H9 (cell line): ENCODE measurements around the gene NSMCE3. TPM values are rescaled to one million over a fixed set of nuclear protein-coding genes. Genes with fewer than 3 reads are reported as not detected.

Experiments used
- DNase-seq: peaks from one replicate; pipeline ENCODE4 v3.0.0-alpha.2; 2017
- H2AFZ ChIP-seq: one replicate; pipeline ENCODE4 v1.6.1; 2013; ENCODE audit warnings: mild to moderate bottlenecking, low read length, control low read depth, moderate library complexity
- H2AK5ac ChIP-seq: 2 replicates; pipeline ENCODE4 v1.6.1; 2013; ENCODE audit warnings: low read length, control low read depth, mixed read lengths; ENCODE audit not compliant: insufficient read length
- H2BK120ac ChIP-seq: one replicate; pipeline ENCODE4 v1.6.1; 2013; ENCODE audit warnings: low read depth, mild to moderate bottlenecking, low read length, control low read depth, inconsistent platforms; ENCODE audit not compliant: poor library complexity, severe bottlenecking
- H2BK12ac ChIP-seq: 2 replicates; pipeline ENCODE4 v1.6.1; 2013; ENCODE audit warnings: low read length, control low read depth, mixed read lengths, low read depth; ENCODE audit not compliant: insufficient read length
- H2BK15ac ChIP-seq: 2 replicates; pipeline ENCODE4 v1.6.1; 2013; ENCODE audit warnings: low read depth, low read length, control low read depth
- H2BK20ac ChIP-seq: one replicate; pipeline ENCODE4 v1.6.1; 2013; ENCODE audit warnings: low read depth, mild to moderate bottlenecking, low read length, control low read depth, inconsistent platforms; ENCODE audit not compliant: poor library complexity, severe bottlenecking
- H2BK5ac ChIP-seq: 2 replicates; pipeline ENCODE4 v1.6.1; 2013; ENCODE audit warnings: low read length, control low read depth, mixed read lengths; ENCODE audit not compliant: insufficient read length
- H3K14ac ChIP-seq: 2 replicates; pipeline ENCODE4 v1.6.1; 2013; ENCODE audit warnings: low read length, control low read depth; ENCODE audit not compliant: insufficient read depth
- H3K18ac ChIP-seq: 2 replicates; pipeline ENCODE4 v1.6.1; 2013; ENCODE audit warnings: low read depth, mild to moderate bottlenecking, mixed read lengths, low read length, control low read depth; ENCODE audit not compliant: insufficient read length
- H3K23ac ChIP-seq: 2 replicates; pipeline ENCODE4 v1.6.1; 2013; ENCODE audit warnings: low read length, control low read depth, mixed read lengths, low read depth; ENCODE audit not compliant: insufficient read length
- H3K23me2 ChIP-seq: 2 replicates; pipeline ENCODE4 v1.6.1; 2013; ENCODE audit warnings: low read depth, mild to moderate bottlenecking, mixed read lengths, low read length, control low read depth; ENCODE audit not compliant: insufficient read length, poor library complexity, severe bottlenecking
- H3K27ac ChIP-seq: 2 replicates; pipeline ENCODE4 v1.5.1; 2013; ENCODE audit warnings: low read length, control low read depth, mixed read lengths, low read depth; ENCODE audit not compliant: insufficient read length
- H3K27me3 ChIP-seq: 2 replicates; pipeline ENCODE4 v1.6.1; 2013; ENCODE audit warnings: low read length, control low read depth, inconsistent platforms; ENCODE audit not compliant: insufficient read depth
- H3K4ac ChIP-seq: 2 replicates; pipeline ENCODE4 v1.6.1; 2013; ENCODE audit warnings: low read depth, mild to moderate bottlenecking, control low read depth, inconsistent platforms, low read length, moderate library complexity
- H3K4me1 ChIP-seq: 2 replicates; pipeline ENCODE4 v1.6.1; 2013; ENCODE audit warnings: low read length, control low read depth, inconsistent platforms; ENCODE audit not compliant: insufficient read depth
- H3K4me2 ChIP-seq: 2 replicates; pipeline ENCODE4 v1.6.1; 2013; ENCODE audit warnings: low read length, control low read depth, mixed read lengths; ENCODE audit not compliant: insufficient read length, insufficient read depth
- H3K56ac ChIP-seq: 2 replicates; pipeline ENCODE4 v1.6.1; 2013; ENCODE audit warnings: low read depth, mild to moderate bottlenecking, mixed read lengths, low read length, control low read depth; ENCODE audit not compliant: insufficient read length
- H3K79me1 ChIP-seq: 2 replicates; pipeline ENCODE4 v1.6.1; 2013; ENCODE audit warnings: low read depth, mild to moderate bottlenecking, moderate library complexity, low read length, control low read depth, inconsistent platforms; ENCODE audit not compliant: insufficient read depth, poor library complexity, severe bottlenecking
- H3K79me2 ChIP-seq: 2 replicates; pipeline ENCODE4 v1.6.1; 2013; ENCODE audit warnings: low read length, control low read depth, inconsistent platforms; ENCODE audit not compliant: insufficient read depth
- H3K9ac ChIP-seq: 2 replicates; pipeline ENCODE4 v1.6.1; 2013; ENCODE audit warnings: low read length, control low read depth, mixed read lengths; ENCODE audit not compliant: insufficient read length; ENCODE audit errors: extremely low read depth
- H3K9me3 ChIP-seq: one replicate; pipeline ENCODE4 v1.6.1; 2013; ENCODE audit warnings: low read depth, low read length, inconsistent platforms; ENCODE audit not compliant: control insufficient read depth
- H3T11ph ChIP-seq: one replicate; pipeline ENCODE4 v1.6.1; 2013; ENCODE audit warnings: mild to moderate bottlenecking, low read length, control low read depth, inconsistent platforms
- H4K20me1 ChIP-seq: one replicate; pipeline ENCODE4 v1.6.1; 2013; ENCODE audit not compliant: control insufficient read depth, insufficient read length, insufficient read depth
- H4K5ac ChIP-seq: 2 replicates; pipeline ENCODE4 v1.6.1; 2013; ENCODE audit warnings: low read depth, mild to moderate bottlenecking, mixed read lengths, low read length, control low read depth; ENCODE audit not compliant: insufficient read length
- H4K8ac ChIP-seq: replicated peaks from 2 replicates; pipeline ENCODE4 v1.6.1; 2013; ENCODE audit warnings: low read length, control low read depth, mixed read lengths, low read depth; ENCODE audit not compliant: insufficient read length
- H4K91ac ChIP-seq: 2 replicates; pipeline ENCODE4 v1.6.1; 2013; ENCODE audit warnings: low read depth, mild to moderate bottlenecking, moderate library complexity, mixed read lengths, low read length, control low read depth; ENCODE audit not compliant: insufficient read length
- H3K27ac Mint-ChIP-seq, 3 experiments: 2 replicates in 2 of 3; 3 replicates in 1 of 3; pipeline ENCODE4 v1.8.0; 2020 to 2021; ENCODE audit warnings: mixed read lengths in 3 of 3, mild to moderate bottlenecking in 1 of 3, moderate library complexity in 1 of 3
- H3K27me3 Mint-ChIP-seq: 2 replicates; pipeline ENCODE4 v1.8.0; 2021; ENCODE audit warnings: low read depth, mild to moderate bottlenecking, moderate library complexity, mixed read lengths
- H3K36me3 Mint-ChIP-seq, 3 experiments: 2 replicates in 2 of 3; 3 replicates in 1 of 3; pipeline ENCODE4 v1.8.0; 2020 to 2021; ENCODE audit warnings: low read depth in 3 of 3, mixed read lengths in 3 of 3; ENCODE audit not compliant: insufficient read depth in 1 of 3
- H3K4me1 Mint-ChIP-seq, 2 experiments: 2 replicates each; pipeline ENCODE4 v1.8.0; 2020; ENCODE audit warnings: mixed read lengths in 2 of 2
- H3K4me3 Mint-ChIP-seq, 2 experiments: 2 replicates in 1 of 2; 3 replicates in 1 of 2; pipeline ENCODE4 v1.8.0; 2020 to 2021; ENCODE audit warnings: mild to moderate bottlenecking in 2 of 2, mixed read lengths in 2 of 2, moderate library complexity in 1 of 2
- H3K9me3 Mint-ChIP-seq, 2 experiments: 2 replicates in 1 of 2; 3 replicates in 1 of 2; pipeline ENCODE4 v1.8.0; 2020; ENCODE audit warnings: mild to moderate bottlenecking in 2 of 2, mixed read lengths in 2 of 2, moderate library complexity in 1 of 2
- WGBS: extraction: QIAGEN DNeasy Blood & Tissue Kit; methylation state at CpG from one replicate; pipeline ENCODE4 v1.1.7; 2013; ENCODE audit warnings: missing lambda C conversion rate, low lambda C conversion rate, mixed read lengths; ENCODE audit not compliant: insufficient read length; ENCODE audit errors: extremely low coverage; 5-methylcytosine and 5-hydroxymethylcytosine counted together
- total RNA-seq: library from RNA; stranded (reverse); gene quantifications from 2 replicates; pipeline ENCODE4 v1.2.1, GENCODE V29; 2021
- TF ChIP-seq, protein P1 (sequence below): fragments of 200-600 bp; sonication (generic); conservative IDR thresholded peaks from 3 replicates; pipeline ENCODE4 v1.8.0; 2021; ENCODE audit warnings: antibody characterized with exemption, mild to moderate bottlenecking

NSMCE3 gene
- total RNA-seq, 1 experiment from 2014 or later = 6.9 TPM

DNA sequence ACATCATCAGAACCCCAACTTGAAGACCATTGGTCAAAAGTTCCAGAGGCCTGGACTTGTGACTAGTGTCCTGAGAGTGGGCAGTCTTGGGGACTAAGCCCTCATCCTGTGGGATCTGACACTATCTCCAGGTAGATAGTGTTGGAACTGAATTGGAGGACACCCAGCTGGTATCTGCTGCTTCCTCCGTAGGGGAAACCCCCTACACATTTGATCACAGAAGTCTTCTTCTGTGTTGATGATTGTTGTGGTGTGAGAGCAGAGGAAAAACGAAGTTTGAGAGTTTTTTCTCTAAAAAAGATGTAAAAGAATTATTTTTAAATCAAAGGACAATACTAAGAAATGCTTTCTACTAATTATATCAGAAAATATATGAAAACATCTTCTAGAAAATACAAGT lies 6.9 kb downstream of the NSMCE3 start:
- no peaks in the 10 kb centered on the region for H3K9me3 Mint-ChIP-seq
- H3K9me3 ChIP-seq = no peaks in the 10 kb centered on the region
- no peak overlapping the region for H2BK20ac ChIP-seq
- H3T11ph ChIP-seq = no peak overlapping the region
- no peak overlapping the region for H3K4me3 Mint-ChIP-seq
- no peak overlapping the region for H3K27ac ChIP-seq
- no peak overlapping the region for H3K4me2 ChIP-seq
- peaks cover 29 to 31% of the 10 kb centered on the region in 2 experiments for H3K4me1 Mint-ChIP-seq
- H3K18ac ChIP-seq = no peak overlapping the region
- H4K5ac ChIP-seq = no peak overlapping the region
- H2BK12ac ChIP-seq = no peak overlapping the region
- no peaks in the 10 kb centered on the region for H3K27me3 ChIP-seq
- no peaks in the 10 kb centered on the region for H3K27me3 Mint-ChIP-seq
- no peak overlapping the region for H3K27ac Mint-ChIP-seq
- no peak overlapping the region for H2BK120ac ChIP-seq
- no peak overlapping the region for H3K14ac ChIP-seq
- TF ChIP-seq, protein P1, sequence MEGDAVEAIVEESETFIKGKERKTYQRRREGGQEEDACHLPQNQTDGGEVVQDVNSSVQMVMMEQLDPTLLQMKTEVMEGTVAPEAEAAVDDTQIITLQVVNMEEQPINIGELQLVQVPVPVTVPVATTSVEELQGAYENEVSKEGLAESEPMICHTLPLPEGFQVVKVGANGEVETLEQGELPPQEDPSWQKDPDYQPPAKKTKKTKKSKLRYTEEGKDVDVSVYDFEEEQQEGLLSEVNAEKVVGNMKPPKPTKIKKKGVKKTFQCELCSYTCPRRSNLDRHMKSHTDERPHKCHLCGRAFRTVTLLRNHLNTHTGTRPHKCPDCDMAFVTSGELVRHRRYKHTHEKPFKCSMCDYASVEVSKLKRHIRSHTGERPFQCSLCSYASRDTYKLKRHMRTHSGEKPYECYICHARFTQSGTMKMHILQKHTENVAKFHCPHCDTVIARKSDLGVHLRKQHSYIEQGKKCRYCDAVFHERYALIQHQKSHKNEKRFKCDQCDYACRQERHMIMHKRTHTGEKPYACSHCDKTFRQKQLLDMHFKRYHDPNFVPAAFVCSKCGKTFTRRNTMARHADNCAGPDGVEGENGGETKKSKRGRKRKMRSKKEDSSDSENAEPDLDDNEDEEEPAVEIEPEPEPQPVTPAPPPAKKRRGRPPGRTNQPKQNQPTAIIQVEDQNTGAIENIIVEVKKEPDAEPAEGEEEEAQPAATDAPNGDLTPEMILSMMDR = no peak
- no peak overlapping the region for H4K91ac ChIP-seq
- WGBS = no CpG with 5 or more reads among the region's 2 CpGs
- no peak overlapping the region for H2BK15ac ChIP-seq
- no peaks in the 10 kb centered on the region for H3K79me1 ChIP-seq
- no peak overlapping the region for H2AK5ac ChIP-seq
- H3K9ac ChIP-seq = no peak overlapping the region
- no peak overlapping the region for H3K56ac ChIP-seq
- no peak for DNase-seq
- no peaks in the 10 kb centered on the region for H3K36me3 Mint-ChIP-seq
- H4K20me1 ChIP-seq = no peaks in the 10 kb centered on the region
- no peak overlapping the region for H3K23ac ChIP-seq
- H2AFZ ChIP-seq = no peak overlapping the region
- no peak overlapping the region for H4K8ac ChIP-seq
- no peaks in the 10 kb centered on the region; the same call in 1 of the 2 replicates for H3K79me2 ChIP-seq
- H2BK5ac ChIP-seq = no peak overlapping the region
- H3K23me2 ChIP-seq = no peaks in the 10 kb centered on the region
- H3K4ac ChIP-seq = no peak overlapping the region
- H3K4me1 ChIP-seq = peaks cover under 1% of the 10 kb centered on the region; the same call in 1 of the 2 replicates
